HG02623 (cell line): ENCODE measurements around the gene CATSPERE.
A peak's percentile ranks its signal among the peaks of the same experiment; 100 is the strongest.
"Not testable (repeated sequence)": the region's sequence is repeated elsewhere in the genome, so short reads cannot be mapped to it uniquely, and the experiment has no call there.

Experiments used
- ATAC-seq: cut with Tn5 transposase; IDR thresholded peaks from one replicate; pipeline ENCODE4 v1.9.1; 2021; ENCODE audit warnings: moderate library complexity; ENCODE audit not compliant: unreplicated experiment

CATSPERE gene

GRCh38 chr1:244448279-244449036 is 12.6 kb upstream of the CATSPERE start:
- no peak for ATAC-seq

GRCh38 chr1:244449936-244450508 is 11.1 kb upstream of the CATSPERE start:
- no peak for ATAC-seq

- ATAC-seq, result no peak
Observed at GRCh38 chr1:244450597-244451538, 10.2 kb upstream of the CATSPERE start.

- no peak for ATAC-seq
Observed at GRCh38 chr1:244451539-244451950, 9.5 kb upstream of the CATSPERE start, which contains the start of gene ADSS2. Gene ADSS2, minus strand, starts transcription at chr1:244451909. Its CDS starts 92 bp downstream, at chr1:244451817.

GRCh38 chr1:244451951-244452795 is 8.9 kb upstream of the CATSPERE start:
- peak; percentile 92 for ATAC-seq

- ATAC-seq, result no peak
Observed at GRCh38 chr1:244454412-244454811, 6.7 kb upstream of the CATSPERE start.

GRCh38 chr1:244456586-244456985 is 4.5 kb upstream of the CATSPERE start:
- ATAC-seq, result no peak

GRCh38 chr1:244458781-244459180 is 2.3 kb upstream of the CATSPERE start:
- ATAC-seq, result no peak

GRCh38 chr1:244460197-244460596 is 876 bp upstream of the CATSPERE start:
- ATAC-seq, result no peak

- ATAC-seq, result no peak
Observed at GRCh38 chr1:244466724-244467123, 5.7 kb downstream of the CATSPERE start.

- no peak for ATAC-seq
Observed at GRCh38 chr1:244473059-244473605, 12.1 kb downstream of the CATSPERE start.

- ATAC-seq, result not testable (repeated sequence)
Observed at GRCh38 chr1:244484971-244485370, 23.9 kb downstream of the CATSPERE start.

GRCh38 chr1:244494653-244495052 is 33.6 kb downstream of the CATSPERE start:
- ATAC-seq, result no peak

- no peak for ATAC-seq
Observed at GRCh38 chr1:244496186-244496585, 35.1 kb downstream of the CATSPERE start.

- no peak for ATAC-seq
Observed at GRCh38 chr1:244497805-244498204, 36.7 kb downstream of the CATSPERE start.

GRCh38 chr1:244499484-244499883 is 38.4 kb downstream of the CATSPERE start:
- not testable (repeated sequence) for ATAC-seq

- not testable (repeated sequence) for ATAC-seq
Observed at GRCh38 chr1:244500515-244500914, 39.4 kb downstream of the CATSPERE start.

GRCh38 chr1:244502630-244503029 is 41.6 kb downstream of the CATSPERE start:
- ATAC-seq, result no peak

- ATAC-seq, result no peak
Observed at GRCh38 chr1:244513493-244513892, 52.4 kb downstream of the CATSPERE start.

GRCh38 chr1:244515680-244516079 is 54.6 kb downstream of the CATSPERE start:
- no peak for ATAC-seq
